K562 (cell line): ENCODE measurements around the gene RRAD. TPM values are rescaled to one million over a fixed set of nuclear protein-coding genes. Genes with fewer than 3 reads are reported as not detected.

Source experiments
- ATAC-seq: fragments of 200-7000 bp; cut with Tn5 transposase; 3 replicates; pipeline ENCODE4 v1.9.1; 2020; ENCODE audit warnings: moderate library complexity
- BruUV-seq: library from RNA; stranded (reverse); fragments of 400-500 nt; replicated peaks from 2 replicates; lab custom pipeline; 2021; lab: Mats Ljungman, UMichigan
- CTCF ChIA-PET: fragments of 300-600 bp; formaldehyde crosslinking; extraction: SDS; loops from one replicate; lab custom pipeline; 2021; ENCODE audit warnings: low intra/inter-chr PET ratio; lab: Yijun Ruan, JAX
- POLR2A ChIA-PET: fragments of 300-600, 350-650 bp; sonication (Branson Sonifier 250); formaldehyde crosslinking; extraction: SDS; loops from one replicate; lab custom pipeline; 2021; ENCODE audit warnings: antibody characterized with exemption, inconsistent platforms; lab: Yijun Ruan, JAX
- DNase-seq, 4 experiments: peaks; one replicate each; pipeline versions ENCODE4 v3.0.0 to v3.0.0-alpha.2; 2011 to 2018; ENCODE audit warnings: low spot score in 3 of 4, mixed read lengths in 3 of 4; ENCODE audit errors: extremely low read depth in 1 of 4
- FAIRE-seq: peaks from 2 replicates; lab custom pipeline; 2011; peaks lifted over from hg19 to GRCh38; lab: Jason Lieb, UNC
- H2AFZ ChIP-seq: 2 replicates; pipeline ENCODE4 v1.6.0; 2011; ENCODE audit warnings: low read depth, low read length, control low read depth, inconsistent platforms
- H3K27ac ChIP-seq: fragments of 200-600 bp; 3 replicates; pipeline ENCODE4 v1.8.0; 2011; ENCODE audit warnings: low read depth, mild to moderate bottlenecking, control low read depth, inconsistent platforms, low read length, moderate library complexity, mixed read lengths; ENCODE audit errors: extremely low read depth
- H3K27me3 ChIP-seq, 2 experiments: fragments of 300-600 bp in 1 of 2; 2 replicates in 1 of 2; 3 replicates in 1 of 2; pipeline versions ENCODE4 v1.6.0 to v1.8.0; 2011; ENCODE audit warnings: inconsistent platforms in 2 of 2, low read length in 2 of 2, mild to moderate bottlenecking in 1 of 2, mixed read lengths in 1 of 2, moderate library complexity in 1 of 2; ENCODE audit not compliant: control insufficient read depth in 2 of 2, insufficient read depth in 2 of 2
- H3K36me3 ChIP-seq: fragments of 300-600 bp; 3 replicates; pipeline ENCODE4 v1.8.0; 2011; ENCODE audit warnings: mild to moderate bottlenecking, low read length, inconsistent platforms; ENCODE audit not compliant: control insufficient read depth, insufficient read depth
- H3K4me1 ChIP-seq, 2 experiments: fragments of 200-600 bp in 1 of 2; replicated peaks in 1 of 2; 2 replicates in 1 of 2; 3 replicates in 1 of 2; pipeline versions ENCODE4 v1.5.1 to v1.8.0; 2011; ENCODE audit warnings: inconsistent platforms in 2 of 2, low read length in 2 of 2, mild to moderate bottlenecking in 1 of 2, mixed read lengths in 1 of 2, moderate library complexity in 1 of 2; ENCODE audit not compliant: control insufficient read depth in 2 of 2, insufficient read depth in 2 of 2
- H3K4me2 ChIP-seq: 2 replicates; pipeline ENCODE4 v1.6.1; 2011; ENCODE audit warnings: low read length, control low read depth, inconsistent platforms, mixed read lengths; ENCODE audit not compliant: insufficient read depth
- H3K4me3 ChIP-seq: fragments of 200-600 bp; sonication (generic), shearing (Covaris generic); 2 replicates; pipeline ENCODE4 v1.5.1; 2016; ENCODE audit warnings: control low read depth, inconsistent platforms
- H3K79me2 ChIP-seq: fragments of 200-600 bp; 3 replicates; pipeline ENCODE4 v1.8.0; 2011; ENCODE audit warnings: low read length, inconsistent platforms; ENCODE audit not compliant: control insufficient read depth, insufficient read depth
- H3K9ac ChIP-seq, 2 experiments: 2 replicates each; pipeline versions ENCODE4 v1.6.0 to v1.6.1; 2011; ENCODE audit warnings: low read depth in 2 of 2, low read length in 2 of 2, control low read depth in 1 of 2, inconsistent platforms in 1 of 2, mild to moderate bottlenecking in 1 of 2, mixed read lengths in 1 of 2; ENCODE audit not compliant: insufficient read depth in 1 of 2
- H3K9me1 ChIP-seq: one replicate; pipeline ENCODE4 v1.6.0; 2011; ENCODE audit warnings: inconsistent platforms, mild to moderate bottlenecking, low read length, moderate library complexity; ENCODE audit not compliant: control insufficient read depth, insufficient read depth
- H3K9me3 ChIP-seq: replicated peaks from 2 replicates; pipeline ENCODE4 v1.5.1; 2011; ENCODE audit warnings: low read depth, low read length, inconsistent platforms; ENCODE audit not compliant: control insufficient read depth, insufficient read depth
- H4K20me1 ChIP-seq: replicated peaks from 2 replicates; pipeline ENCODE4 v1.6.1; 2011; ENCODE audit warnings: low read length, inconsistent platforms, mixed read lengths; ENCODE audit not compliant: control insufficient read depth, insufficient read depth
- BHLHE40 ChIP-seq: IDR thresholded peaks from 2 replicates; pipeline ENCODE4 v1.6.1; 2011; ENCODE audit warnings: low read length, improper control_type of control experiment
- CREB1 ChIP-seq, 2 experiments: sonication (generic) in 1 of 2; formaldehyde crosslinking in 1 of 2; IDR thresholded peaks; 2 replicates each; pipeline versions ENCODE4 v1.6.1 to v1.8.0; 2012 to 2022; ENCODE audit warnings: inconsistent platforms in 1 of 2, mild to moderate bottlenecking in 1 of 2, missing genetic modification reagents in 1 of 2, moderate library complexity in 1 of 2
- ETV6 ChIP-seq, 3 experiments: fragments of 150-350 bp in 1 of 3; sonication (generic) in 1 of 3; formaldehyde crosslinking in 1 of 3; IDR thresholded peaks; 2 replicates each; pipeline versions ENCODE4 v1.6.1 to v1.8.0; 2014 to 2022; ENCODE audit warnings: borderline replicate concordance in 2 of 3, low read depth in 2 of 3, antibody characterized with exemption in 1 of 3, low read length in 1 of 3, mild to moderate bottlenecking in 1 of 3, missing genetic modification reagents in 1 of 3
- MYC ChIP-seq, 2 experiments: fragments of 250-450 bp in 1 of 2; sonication (Bioruptor Pico) in 1 of 2; IDR thresholded peaks; 2 replicates each; pipeline versions ENCODE4 v1.5.1 to v1.6.1; 2012 to 2021; ENCODE audit warnings: low read depth in 2 of 2, borderline replicate concordance in 1 of 2, improper control_type of control experiment in 1 of 2, low read length in 1 of 2, mild to moderate bottlenecking in 1 of 2, moderate library complexity in 1 of 2
- POLR2G ChIP-seq: fragments of 200-400 bp; formaldehyde crosslinking; IDR thresholded peaks from 2 replicates; pipeline ENCODE4 v1.6.1; 2017; ENCODE audit warnings: low read depth, mild to moderate bottlenecking, antibody characterized with exemption, low read length, moderate library complexity
- RB1 ChIP-seq: fragments of 450-650 bp; IDR thresholded peaks from 2 replicates; pipeline ENCODE4 v1.6.1; 2017; ENCODE audit warnings: low read depth, mild to moderate bottlenecking
- RBBP5 ChIP-seq: fragments of 200-600 bp; sonication (generic); IDR thresholded peaks from 2 replicates; pipeline ENCODE4 v1.6.1; 2012; ENCODE audit warnings: borderline replicate concordance, mild to moderate bottlenecking, low read length, control low read depth, inconsistent platforms; ENCODE audit not compliant: insufficient read depth, poor library complexity, severe bottlenecking
- RBM17 ChIP-seq: fragments of 200-400 bp; formaldehyde crosslinking; IDR thresholded peaks from 2 replicates; pipeline ENCODE4 v1.6.1; 2017; ENCODE audit warnings: low read depth, mild to moderate bottlenecking, low read length, borderline replicate concordance
- SAP30 ChIP-seq: fragments of 200-600 bp; sonication (generic); IDR thresholded peaks from 2 replicates; pipeline ENCODE4 v1.6.1; 2012; ENCODE audit warnings: borderline replicate concordance, low read depth, mild to moderate bottlenecking, moderate library complexity, low read length, control low read depth, inconsistent platforms; ENCODE audit not compliant: insufficient read depth, poor library complexity, severe bottlenecking
- SMAD3 ChIP-seq: fragments of 450-650 bp; formaldehyde crosslinking; conservative IDR thresholded peaks from 2 replicates; pipeline ENCODE4 v1.4.0; 2020; ENCODE audit warnings: mild to moderate bottlenecking
- TBP ChIP-seq: optimal IDR thresholded peaks from 2 replicates; pipeline ENCODE3; 2011; ENCODE audit warnings: low read depth, low read length, improper control_type of control experiment
- YY1 ChIP-seq, 3 experiments: IDR thresholded peaks; 2 replicates each; pipeline ENCODE4 v1.6.1; 2011; ENCODE audit warnings: low read length in 2 of 3, mild to moderate bottlenecking in 2 of 3, moderate library complexity in 2 of 3, borderline replicate concordance in 1 of 3, control low read depth in 1 of 3, low read depth in 1 of 3; ENCODE audit not compliant: insufficient read depth in 3 of 3, insufficient replicate concordance in 2 of 3, control insufficient read depth in 1 of 3, insufficient read length in 1 of 3; ENCODE audit errors: extremely low read depth in 1 of 3
- ZFX ChIP-seq: sonication (generic); formaldehyde crosslinking; IDR thresholded peaks from 2 replicates; pipeline ENCODE4 v1.8.0; 2022; ENCODE audit warnings: mild to moderate bottlenecking, missing genetic modification reagents, moderate library complexity
- ZNF12 ChIP-seq: sonication (generic); formaldehyde crosslinking; IDR thresholded peaks from 2 replicates; pipeline ENCODE4 v1.4.0; 2020; ENCODE audit warnings: mild to moderate bottlenecking, missing genetic modification reagents
- ZNF707 ChIP-seq: fragments of 250-450 bp; sonication (Bioruptor Pico); conservative IDR thresholded peaks from 2 replicates; pipeline ENCODE4 v1.8.0; 2022; ENCODE audit warnings: inconsistent platforms, mild to moderate bottlenecking, moderate library complexity
- WGBS: fragments of 100-300 bp; shearing (Covaris generic); methylation state at CpG from one replicate; pipeline ENCODE4 v1.1.6; 2016; ENCODE audit warnings: low coverage, mixed read lengths; ENCODE audit not compliant: insufficient coverage; ENCODE audit errors: missing lambda C conversion rate; 5-methylcytosine and 5-hydroxymethylcytosine counted together
- in situ Hi-C: fragments of 300-500 bp; cut with MboI; formaldehyde crosslinking; loops from 4 replicates; pipeline ENCODE4 v1.15.0; 2018; ENCODE audit warnings: inconsistent platforms, mixed read lengths
- intact Hi-C: fragments of 100-400 bp; cut with micrococcal nuclease; formaldehyde crosslinking; loops from 2 replicates; pipeline ENCODE4 v1.14.2; 2022
- polyA plus RNA-seq, 8 experiments: library from polyadenylated mRNA; depleted of rRNA in 4 of 8; stranded (reverse) in 5 of 8; unstranded in 3 of 8; fragments of >200 nt; fragmentation: Nextera tagmentation in 2 of 8; fragmentation: Illumina TruSeq in 1 of 8; extraction: Ambion mirVana in 2 of 8; extraction: Trizol in 1 of 8; gene quantifications; 2 replicates each; pipeline versions ENCODE4 v1.2.1 to v1.2.3, GENCODE V29; 2011 to 2014; ENCODE audit warnings: inconsistent platforms in 1 of 8, missing spikeins in 1 of 8
- total RNA-seq, 7 experiments: library from RNA; depleted of rRNA in 6 of 7; stranded (reverse); fragments of >200 nt in 6 of 7; fragmentation: Illumina TruSeq in 2 of 7; extraction: Trizol in 2 of 7; gene quantifications; 2 replicates each; pipeline versions ENCODE4 v1.2.1 to v1.2.3, GENCODE V29; 2011 to 2021; ENCODE audit warnings: low replicate concordance in 1 of 7
- TF ChIP-seq, protein P1 (sequence below): sonication (generic); formaldehyde crosslinking; IDR thresholded peaks from 2 replicates; pipeline ENCODE4 v1.8.0; 2022; ENCODE audit warnings: mild to moderate bottlenecking, missing genetic modification reagents, borderline replicate concordance

Gene RRAD
- total and polyA plus RNA-seq, 9 of the 15 experiments (the other 6 are each of a cell fraction or from before 2014, with no cell fraction given) = 0.09 to 0.20 (median 0.13) TPM; not detected in 5

DNA sequence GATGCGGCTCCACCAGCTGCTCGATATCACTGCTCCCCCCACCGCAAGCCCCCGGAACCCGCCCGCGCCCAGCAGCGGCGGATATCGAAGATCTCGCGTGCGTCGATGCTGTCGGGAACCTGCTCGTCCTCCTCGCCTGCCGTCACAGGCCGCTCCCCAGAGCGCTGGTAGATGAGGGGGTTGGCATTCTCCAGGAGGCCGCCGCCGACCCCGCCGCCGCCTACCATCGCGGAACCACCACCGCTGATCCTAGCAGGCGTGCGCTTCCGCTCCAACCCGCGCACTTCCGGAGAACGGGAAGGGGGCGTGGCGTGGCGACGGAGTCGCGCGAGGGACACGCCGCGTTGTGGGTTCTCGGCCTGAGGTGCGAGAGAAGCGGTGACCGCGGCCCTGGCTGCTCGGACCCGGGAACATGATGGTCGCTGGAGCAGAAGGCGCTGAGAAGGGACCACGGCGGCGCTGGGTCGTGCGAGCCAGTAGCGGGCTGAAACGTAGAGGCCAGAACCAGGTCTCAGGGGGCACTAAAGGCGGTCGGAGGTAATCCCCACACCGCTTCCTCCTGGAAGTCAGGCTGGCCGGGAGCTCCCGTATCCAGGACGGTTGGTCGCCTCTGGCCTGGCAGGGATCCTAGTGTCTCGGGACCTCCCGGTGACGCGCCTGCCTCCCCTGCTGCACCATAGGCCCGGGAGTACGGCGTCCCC is 9.0 kb upstream of the RRAD start, which contains the start of gene CIAO2B:
Gene CIAO2B, minus strand, starts transcription at position 265 of the 701 bp plus-strand sequence. Its CDS starts 38 bp downstream, at position 227.
- FAIRE-seq (peak; percentile 84), DNase-seq (peak; percentile 85 to 93 (median 88)), ATAC-seq (peak; percentile 87)
- peaks cover 49% of the 10 kb centered on the region; the same call in 2 of the 3 replicates for H3K36me3 ChIP-seq
- H3K4me3 ChIP-seq = peak within 1 kb of the TSS; percentile 99
- TSS peak; percentile 67 for BruUV-seq
- peak within 1 kb of the TSS; percentile 98 for H2AFZ ChIP-seq
- intact Hi-C loops = no loop called here
- peak within 1 kb of the TSS; percentile 90 for H3K27ac ChIP-seq
- no peaks in the 10 kb centered on the region for H3K27me3 ChIP-seq
- peaks cover 21 to 47% of the 10 kb centered on the region in 2 experiments for H3K4me1 ChIP-seq
- WGBS = under 1% methylated on average over 65 of the region's 76 CpGs
- in situ Hi-C loops = loop anchor here (5.0 kb wide), 1 partner anchor 37 kb away; no protein-coding TSS in a partner anchor
- ChIA-PET POLR2A (interaction anchor here (0.8 to 2.8 kb wide), 4 partner anchors 13 to 45 kb away, joined by 3 to 11 read pairs (median 4); partner anchors contain the start of gene CES3), CTCF (no interaction called here)
- H3K9ac ChIP-seq = peak within 1 kb of the TSS; percentile 98 to 100
- H3K4me2 ChIP-seq = peak within 1 kb of the TSS; percentile 100
- H3K9me3 ChIP-seq = no peaks in the 10 kb centered on the region
- peaks cover 4% of the 10 kb centered on the region for H3K9me1 ChIP-seq
- H3K79me2 ChIP-seq = peaks cover 49% of the 10 kb centered on the region
- H4K20me1 ChIP-seq = peaks cover 10% of the 10 kb centered on the region; the same call in 1 of the 2 replicates
- TF ChIP-seq YY1 (IDR thresholded peaks at IDR 0.05; ENCODE audit: borderline replicate concordance in 1 of 3, control insufficient read depth in 1 of 3, extremely low read depth in 1 of 3, insufficient read depth in 3 of 3, insufficient read length in 1 of 3, insufficient replicate concordance in 2 of 3, low read depth in 1 of 3, low read length in 2 of 3) (peak in 2 of 3 experiments; percentile 54), BHLHE40 (peak; percentile 48; the same call in 1 of the 2 replicates), ETV6 (IDR thresholded peaks at IDR 0.05; ENCODE audit: borderline replicate concordance in 1 of 2, low read depth in 2 of 2, low read length in 1 of 2) (peak in 1 of 2 experiments; percentile 51; a peak in 1 of 4 replicates), ETV6 (CRISPR knock-in tag; IDR thresholded peaks at IDR 0.05; ENCODE audit: borderline replicate concordance) (no peak), TBP (peak; percentile 51), RB1 (peak; percentile 58), SAP30 (peak; percentile 74), ZNF707 (CRISPR knock-in tag) (no peak), ZNF12 (CRISPR knock-in tag) (no peak), ZFX (CRISPR knock-in tag) (peak; percentile 81), CREB1 (IDR thresholded peaks at IDR 0.05) (peak; percentile 62), CREB1 (CRISPR knock-in tag; IDR thresholded peaks at IDR 0.05) (peak; percentile 71; the same call in 1 of the 2 replicates), POLR2G (peak; percentile 94), MYC (IDR thresholded peaks at IDR 0.05; ENCODE audit: low read depth, low read length) (peak; percentile 69), MYC (CRISPR knock-in tag; IDR thresholded peaks at IDR 0.05; ENCODE audit: borderline replicate concordance, low read depth) (peak; percentile 45; the same call in 1 of the 2 replicates), SMAD3 (0 out of 2 replicates have a peak, but pooled peaks have one; percentile 14), RBM17 (no peak), RBBP5 (peak; percentile 84)
- TF ChIP-seq, protein P1, sequence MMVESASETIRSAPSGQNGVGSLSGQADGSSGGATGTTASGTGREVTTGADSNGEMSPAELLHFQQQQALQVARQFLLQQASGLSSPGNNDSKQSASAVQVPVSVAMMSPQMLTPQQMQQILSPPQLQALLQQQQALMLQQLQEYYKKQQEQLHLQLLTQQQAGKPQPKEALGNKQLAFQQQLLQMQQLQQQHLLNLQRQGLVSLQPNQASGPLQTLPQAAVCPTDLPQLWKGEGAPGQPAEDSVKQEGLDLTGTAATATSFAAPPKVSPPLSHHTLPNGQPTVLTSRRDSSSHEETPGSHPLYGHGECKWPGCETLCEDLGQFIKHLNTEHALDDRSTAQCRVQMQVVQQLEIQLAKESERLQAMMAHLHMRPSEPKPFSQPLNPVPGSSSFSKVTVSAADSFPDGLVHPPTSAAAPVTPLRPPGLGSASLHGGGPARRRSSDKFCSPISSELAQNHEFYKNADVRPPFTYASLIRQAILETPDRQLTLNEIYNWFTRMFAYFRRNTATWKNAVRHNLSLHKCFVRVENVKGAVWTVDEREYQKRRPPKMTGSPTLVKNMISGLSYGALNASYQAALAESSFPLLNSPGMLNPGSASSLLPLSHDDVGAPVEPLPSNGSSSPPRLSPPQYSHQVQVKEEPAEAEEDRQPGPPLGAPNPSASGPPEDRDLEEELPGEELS (CRISPR knock-in tag) = 0 out of 2 replicates have a peak, but pooled peaks have one; percentile 24
